Left ventricle myocardium inferior (tissue), 1 donor: ENCODE results near the gene CCDC8. TPM values are rescaled to one million over a fixed set of nuclear protein-coding genes. Genes with fewer than 3 reads are reported as not detected.

Experiments used
- DNase-seq: peaks from one replicate; pipeline ENCODE4 v3.0.0-alpha.2; 2020
- H3K27ac ChIP-seq: fragments of 200-600 bp; replicated peaks from 2 replicates; pipeline ENCODE4 v1.8.0; 2021
- H3K27me3 ChIP-seq: fragments of 200-600 bp; 2 replicates; pipeline ENCODE4 v1.8.0; 2021; ENCODE audit warnings: low read depth
- H3K36me3 ChIP-seq: fragments of 200-600 bp; 2 replicates; pipeline ENCODE4 v1.8.0; 2021
- H3K4me1 ChIP-seq: fragments of 200-600 bp; 2 replicates; pipeline ENCODE4 v1.8.0; 2021
- H3K4me3 ChIP-seq: fragments of 200-600 bp; 2 replicates; pipeline ENCODE4 v1.8.0; 2021; ENCODE audit warnings: mild to moderate bottlenecking, moderate library complexity
- H3K9me3 ChIP-seq: fragments of 200-600 bp; replicated peaks from 2 replicates; pipeline ENCODE4 v1.8.0; 2021
- CTCF ChIP-seq: fragments of 200-600 bp; IDR thresholded peaks from 2 replicates; pipeline ENCODE4 v1.8.0; 2021; ENCODE audit warnings: antibody characterized with exemption, mild to moderate bottlenecking, borderline replicate concordance
- intact Hi-C: fragments of 100-400 bp; cut with micrococcal nuclease; formaldehyde crosslinking; loops from one replicate; pipeline ENCODE4 v1.11.0; 2022
- total RNA-seq: library from RNA; stranded (reverse); fragmentation: NEBNext Ultra II Directional; extraction: Animal tissue kit (Norgen Biotek cat#: 25700); gene quantifications from one replicate; pipeline ENCODE4 v1.2.1, GENCODE V29; 2021
- donor health status: DM: no; HTN: yes; CAD: no; lungs with severe emphysema.

Gene CCDC8
- total RNA-seq, 1 donor from 2014 or later = 30.8 TPM

- TF ChIP-seq CTCF = no peak
- no peak for DNase-seq
- Histone ChIP-seq H3K9me3 (no peaks in the 10 kb centered on the region), H3K4me1 (peaks cover 25% of the 10 kb centered on the region), H3K4me3 (no peak overlapping the region), H3K27ac (no peak overlapping the region), H3K36me3 (peaks cover 81% of the 10 kb centered on the region), H3K27me3 (no peaks in the 10 kb centered on the region)
- intact Hi-C loops = no loop called here
Measured at GRCh38 chr19:46386151-46386550, 27.2 kb downstream of the CCDC8 start.

- Histone ChIP-seq H3K4me1 (peaks cover 29% of the 10 kb centered on the region), H3K4me3 (no peak overlapping the region), H3K36me3 (peaks cover 76% of the 10 kb centered on the region), H3K27me3 (no peaks in the 10 kb centered on the region), H3K27ac (no peak overlapping the region), H3K9me3 (no peaks in the 10 kb centered on the region)
- TF ChIP-seq CTCF = no peak
- intact Hi-C loops = no loop called here
- no peak for DNase-seq
Measured at GRCh38 chr19:46385636-46386035, 27.7 kb downstream of the CCDC8 start.

DNA sequence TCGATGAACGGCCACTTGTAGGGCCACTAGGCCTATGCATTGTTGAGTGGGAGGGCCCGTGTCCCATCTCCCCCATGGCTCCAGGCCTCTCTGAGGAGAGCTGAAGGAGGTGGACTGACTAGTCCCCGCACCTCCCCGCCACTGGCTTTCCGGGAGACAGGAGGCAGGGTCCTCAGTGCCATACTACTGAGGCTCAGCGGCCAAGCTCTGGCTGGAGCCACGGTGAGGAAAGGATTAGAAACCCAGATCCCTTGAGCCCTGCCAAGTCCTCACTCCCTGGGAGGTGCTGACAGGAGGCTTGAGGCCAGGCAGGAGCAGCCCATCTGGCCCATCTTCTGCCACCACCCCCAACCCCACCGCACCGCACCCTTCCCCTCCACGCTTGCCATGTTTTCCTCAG, 29.0 kb downstream of the CCDC8 start:
- no peaks in the 10 kb centered on the region for H3K9me3 ChIP-seq
- intact Hi-C loops = no loop called here
- no peak for TF ChIP-seq CTCF
- peak overlapping the region; percentile 51 for H3K27ac ChIP-seq
- peaks cover 64% of the 10 kb centered on the region for H3K36me3 ChIP-seq
- DNase-seq = peak; percentile 46
- no peaks in the 10 kb centered on the region for H3K27me3 ChIP-seq
- peaks cover 40% of the 10 kb centered on the region for H3K4me1 ChIP-seq
- H3K4me3 ChIP-seq = no peak overlapping the region

GRCh38 chr19:46383846-46384245, 29.5 kb downstream of the CCDC8 start:
- H3K27ac ChIP-seq = peak overlapping the region; percentile 51
- intact Hi-C loops = no loop called here
- DNase-seq = no peak
- H3K4me3 ChIP-seq = no peak overlapping the region
- peaks cover 65% of the 10 kb centered on the region for H3K36me3 ChIP-seq
- H3K4me1 ChIP-seq = peaks cover 45% of the 10 kb centered on the region
- no peak for TF ChIP-seq CTCF
- H3K27me3 ChIP-seq = no peaks in the 10 kb centered on the region
- H3K9me3 ChIP-seq = no peaks in the 10 kb centered on the region

DNA sequence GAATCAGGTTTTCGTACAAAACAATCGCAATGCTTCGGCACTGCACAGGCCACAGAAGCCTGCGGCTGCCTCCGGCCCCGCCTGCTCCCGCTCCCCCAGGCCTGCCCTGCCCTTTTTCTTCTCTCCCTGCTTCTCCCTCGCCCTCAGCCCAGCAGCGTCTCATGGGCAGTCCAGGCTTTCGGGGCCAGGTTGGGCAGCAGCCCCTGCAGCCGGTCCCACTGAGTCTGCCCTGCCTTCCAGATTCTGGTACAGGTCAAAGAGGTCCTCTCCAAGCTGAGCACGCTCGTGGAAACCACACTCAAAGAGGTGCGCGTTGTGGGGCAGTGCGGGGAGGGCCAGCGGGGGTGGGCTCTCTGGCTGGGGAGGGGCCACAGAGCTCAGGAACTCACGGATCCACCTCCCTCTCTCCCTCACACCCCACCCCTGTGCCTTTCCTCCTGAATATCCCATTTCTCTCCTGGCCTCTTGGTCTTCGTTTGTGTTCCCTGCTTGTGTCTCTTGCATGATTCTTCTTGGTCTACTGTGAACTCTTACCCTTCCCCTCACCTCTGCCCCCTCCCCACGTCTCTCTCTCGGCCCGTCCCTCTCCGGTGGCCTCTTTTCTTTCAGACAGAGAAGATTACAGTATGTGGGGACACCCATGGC, 30.1 kb downstream of the CCDC8 start:
- no peak for DNase-seq
- no peaks in the 10 kb centered on the region for H3K9me3 ChIP-seq
- peaks cover 50% of the 10 kb centered on the region for H3K4me1 ChIP-seq
- intact Hi-C loops = no loop called here
- peaks cover 61% of the 10 kb centered on the region for H3K36me3 ChIP-seq
- no peak overlapping the region for H3K4me3 ChIP-seq
- no peaks in the 10 kb centered on the region for H3K27me3 ChIP-seq
- TF ChIP-seq CTCF = no peak
- peak overlapping the region; percentile 51 for H3K27ac ChIP-seq
